Endometrial microvascular endothelial cells (primary cell): ENCODE measurements around the gene SORBS2. TPM values are rescaled to one million over a fixed set of nuclear protein-coding genes. Genes with fewer than 3 reads are reported as not detected.

Source experiments
- in situ Hi-C: cut with HindIII; loops from 2 replicates; pipeline ENCODE4 v1.10.0; 2017; ENCODE audit warnings: low sequenced_read_pairs, low pct_unique_long_range_greater_than_20kb; ENCODE audit errors: inconsistent ontology term
- total RNA-seq: library from RNA; depleted of rRNA; stranded (reverse); fragments of >200 nt; gene quantifications from one replicate; pipeline ENCODE4 v1.2.3, GENCODE V29; 2015; ENCODE audit errors: inconsistent ontology term

Gene SORBS2
- total RNA-seq, 1 donor from 2014 or later = 103 TPM

GRCh38 chr4:185783574-185783973 lies 28.4 kb downstream of the SORBS2 start:
- in situ Hi-C loops = no loop called here

- in situ Hi-C loops = no loop called here
Observed at GRCh38 chr4:185782523-185782922, 29.5 kb downstream of the SORBS2 start.

- in situ Hi-C loops = no loop called here
Observed at GRCh38 chr4:185781555-185782215, 30.3 kb downstream of the SORBS2 start.

- in situ Hi-C loops = no loop called here
Observed at GRCh38 chr4:185780472-185780871, 31.5 kb downstream of the SORBS2 start.

DNA sequence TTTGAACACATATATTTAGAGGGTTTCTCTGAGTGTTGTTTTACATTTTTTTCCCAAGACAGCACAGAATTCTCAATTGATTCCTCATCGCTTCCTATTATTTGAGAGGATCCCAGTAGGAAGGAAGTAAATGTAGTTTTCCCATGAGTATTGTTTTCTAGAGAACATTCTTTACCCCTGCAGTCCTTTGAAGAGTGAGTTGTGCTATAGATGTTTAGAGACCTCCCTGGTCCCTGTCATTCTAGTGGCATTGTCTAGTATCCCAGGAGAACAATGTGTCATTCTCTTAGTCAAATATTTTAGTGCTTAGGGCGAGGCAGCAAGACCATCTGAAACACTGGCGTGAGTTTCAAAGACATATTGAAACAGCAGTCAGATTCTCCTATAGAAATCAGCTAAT lies 32.5 kb downstream of the SORBS2 start:
- in situ Hi-C loops = no loop called here

- in situ Hi-C loops = no loop called here
Observed at GRCh38 chr4:185778307-185778706, 33.7 kb downstream of the SORBS2 start.

DNA sequence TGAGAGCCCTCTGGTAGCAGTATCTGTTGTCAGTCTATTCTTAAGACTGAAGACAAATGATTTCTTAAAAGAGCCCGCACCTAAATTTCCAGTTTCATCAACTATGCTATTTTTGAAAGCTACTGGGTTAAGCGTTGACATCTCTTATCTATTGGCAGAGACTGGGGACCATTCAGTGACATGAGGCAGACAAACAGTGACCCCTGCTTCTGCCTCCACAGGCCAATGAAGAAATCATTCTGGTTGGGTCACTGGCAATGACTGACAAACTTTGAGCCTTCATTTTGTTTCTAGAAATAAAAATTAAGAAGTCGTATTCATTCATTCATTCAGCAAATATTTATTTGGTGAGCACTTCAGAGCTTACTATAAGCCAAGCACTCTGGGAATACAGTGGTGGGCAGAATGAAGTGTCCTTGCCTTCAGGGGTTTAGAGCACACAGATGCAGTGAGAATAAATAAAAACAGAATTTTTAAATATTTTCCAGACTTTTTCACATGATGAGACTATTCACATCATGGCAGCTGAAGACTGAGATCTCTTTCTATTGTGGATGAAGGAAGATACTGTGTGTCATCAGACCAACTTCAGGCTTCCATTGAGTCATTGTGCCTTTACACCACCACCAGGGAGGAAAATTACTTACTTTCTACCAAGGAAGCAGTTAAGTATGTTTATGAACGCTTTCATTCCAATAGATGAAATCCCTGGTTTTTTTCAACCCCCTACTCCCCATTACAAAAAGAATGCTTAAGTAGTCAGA lies 36.0 kb downstream of the SORBS2 start:
- in situ Hi-C loops = no loop called here

DNA sequence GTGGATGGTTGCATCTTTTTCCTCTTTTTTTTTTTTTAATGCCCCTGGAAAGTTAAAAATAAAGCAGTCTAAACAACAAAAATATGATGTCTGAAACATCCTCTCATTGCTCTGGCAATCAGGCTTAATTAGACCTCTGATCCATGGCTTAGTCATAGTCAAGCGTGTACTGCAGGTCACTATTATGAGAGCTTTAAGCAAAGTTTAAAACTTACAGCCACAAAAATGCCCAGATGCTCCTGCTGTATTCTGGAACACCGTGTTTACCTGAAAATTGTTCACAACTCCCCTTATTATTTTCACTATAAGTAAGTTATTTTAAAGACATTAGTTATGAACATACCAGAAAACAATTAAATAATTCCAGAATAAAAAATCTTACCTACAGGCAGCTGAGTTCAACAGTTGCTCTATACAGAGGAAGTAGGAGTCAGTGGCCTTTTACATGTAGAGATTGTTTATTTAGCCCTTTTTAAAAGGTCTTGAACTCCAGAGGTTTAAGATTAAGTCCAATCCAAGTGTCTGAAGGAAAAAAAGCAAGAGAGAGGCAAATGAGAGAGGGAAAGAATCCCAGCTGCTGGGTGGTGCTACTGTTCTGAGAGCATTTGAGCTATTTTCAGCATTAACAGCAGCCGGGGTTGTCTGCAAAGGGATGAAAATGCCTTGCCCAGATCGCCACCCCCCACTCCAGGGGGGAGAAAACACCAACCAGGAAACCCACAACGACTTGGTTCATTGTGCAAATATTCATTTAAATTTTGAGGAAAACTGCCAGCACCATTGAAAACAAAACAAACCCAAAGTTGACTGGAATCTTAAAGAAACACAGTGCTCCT lies 36.9 kb downstream of the SORBS2 start:
- in situ Hi-C loops = no loop called here

GRCh38 chr4:185774131-185774653 lies 37.8 kb downstream of the SORBS2 start:
- in situ Hi-C loops = no loop called here

DNA sequence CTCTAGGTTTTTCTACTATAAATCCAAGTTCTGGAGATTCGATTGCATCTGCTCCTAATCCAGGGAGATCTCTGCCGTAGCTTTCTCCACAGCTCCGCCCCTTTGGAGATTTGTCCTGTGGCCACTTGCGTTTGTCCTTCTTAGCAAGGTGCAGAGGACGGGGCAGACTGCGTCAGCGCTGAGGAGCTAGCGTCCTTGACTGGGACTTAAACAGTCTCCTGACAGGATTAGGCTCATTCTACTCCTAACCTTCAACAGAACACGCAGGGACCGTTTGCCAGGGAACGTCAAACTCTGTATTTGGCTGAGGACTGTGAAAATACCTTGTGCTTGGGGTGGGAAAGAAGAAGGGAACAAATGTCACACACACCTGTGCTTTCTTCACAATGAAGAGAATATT lies 38.6 kb downstream of the SORBS2 start:
- in situ Hi-C loops = no loop called here

GRCh38 chr4:185772391-185773093 lies 39.5 kb downstream of the SORBS2 start:
- in situ Hi-C loops = no loop called here

DNA sequence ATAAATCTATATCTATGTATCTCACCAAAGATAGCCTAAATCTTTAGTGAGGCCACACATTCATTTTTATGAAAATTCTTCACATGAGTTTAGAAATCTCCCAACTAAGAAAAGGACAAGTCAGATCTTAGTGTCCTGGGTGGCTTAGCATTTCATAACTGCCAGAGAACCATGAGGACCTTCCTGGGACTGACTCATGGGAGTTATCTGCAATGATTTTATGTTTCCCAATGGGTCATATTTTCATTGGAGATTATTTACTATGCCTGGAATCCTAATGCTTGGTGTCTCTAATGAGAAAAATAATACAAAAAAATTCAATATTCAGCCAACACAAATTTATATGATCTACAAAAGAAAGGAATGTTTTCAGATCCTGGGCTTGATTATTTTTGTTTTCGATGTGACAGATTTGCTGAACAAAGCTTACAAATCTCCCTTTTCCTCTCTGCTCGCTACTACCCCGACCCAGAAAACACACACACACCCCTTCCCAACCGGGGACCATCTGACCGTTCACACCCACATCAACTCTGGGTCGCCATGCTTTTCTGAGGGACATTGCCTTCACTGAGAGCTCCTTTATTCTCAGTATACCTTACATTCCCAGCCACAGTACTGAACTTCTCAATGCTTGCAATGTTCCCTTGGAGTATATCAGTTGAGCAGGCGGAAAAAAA lies 40.1 kb downstream of the SORBS2 start:
- in situ Hi-C loops = no loop called here

DNA sequence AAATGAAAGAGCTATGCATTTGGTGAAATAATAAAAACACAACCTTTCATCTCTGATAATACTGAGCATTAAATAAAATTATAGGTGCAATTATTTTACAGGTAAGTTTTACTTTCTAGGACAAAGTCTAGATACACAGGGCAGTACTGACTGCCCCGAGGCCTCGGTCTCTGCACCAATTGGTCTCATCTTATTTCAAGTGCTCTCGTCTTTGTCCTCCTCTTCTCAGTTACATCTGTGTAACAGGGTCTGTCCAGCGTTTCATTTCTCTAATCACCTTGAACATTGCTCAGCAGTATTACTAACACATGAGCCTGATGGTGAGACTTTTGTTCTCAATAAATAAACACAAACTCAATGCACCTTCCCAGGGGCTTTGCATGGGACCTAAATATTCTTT lies 44.5 kb downstream of the SORBS2 start:
- in situ Hi-C loops = no loop called here

- in situ Hi-C loops = no loop called here
Observed at GRCh38 chr4:185764876-185765275, 47.1 kb downstream of the SORBS2 start.

- in situ Hi-C loops = no loop called here
Observed at GRCh38 chr4:185761352-185762235, 50.4 kb downstream of the SORBS2 start.

GRCh38 chr4:185758807-185759206 lies 53.2 kb downstream of the SORBS2 start:
- in situ Hi-C loops = no loop called here

DNA sequence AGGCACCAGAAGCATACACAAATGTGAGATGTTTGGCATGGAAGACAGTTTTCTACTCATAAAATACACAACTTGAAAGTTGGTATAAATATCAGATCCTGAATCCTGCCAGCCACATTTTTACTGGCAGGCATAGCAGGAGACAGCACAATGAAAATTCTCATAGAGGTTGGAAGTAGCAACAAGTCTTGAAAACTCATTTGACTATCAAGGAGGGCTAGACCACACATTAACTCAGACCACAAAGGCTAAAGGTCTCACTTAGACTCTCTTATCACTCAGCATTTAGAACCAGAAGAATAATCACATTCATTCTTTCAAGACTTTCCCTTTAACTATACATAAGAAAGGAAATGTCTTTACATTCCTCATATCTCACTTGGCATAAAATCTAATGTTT lies 56.5 kb downstream of the SORBS2 start:
- in situ Hi-C loops = no loop called here
